NCI-H82 treated with DMSO at 0.1 percent for 48 hours (cell line): Measurements from ENCODE around the gene NT5E.
"Not testable (repeated sequence)": the region's sequence is repeated elsewhere in the genome, so short reads cannot be mapped to it uniquely, and the experiment has no call there.

Experiments used
- DNase-seq: peaks from one replicate; lab custom pipeline; 2025; ENCODE audit not compliant: unreplicated experiment; lab: John Stamatoyannopoulos, UW

Gene NT5E

DNA sequence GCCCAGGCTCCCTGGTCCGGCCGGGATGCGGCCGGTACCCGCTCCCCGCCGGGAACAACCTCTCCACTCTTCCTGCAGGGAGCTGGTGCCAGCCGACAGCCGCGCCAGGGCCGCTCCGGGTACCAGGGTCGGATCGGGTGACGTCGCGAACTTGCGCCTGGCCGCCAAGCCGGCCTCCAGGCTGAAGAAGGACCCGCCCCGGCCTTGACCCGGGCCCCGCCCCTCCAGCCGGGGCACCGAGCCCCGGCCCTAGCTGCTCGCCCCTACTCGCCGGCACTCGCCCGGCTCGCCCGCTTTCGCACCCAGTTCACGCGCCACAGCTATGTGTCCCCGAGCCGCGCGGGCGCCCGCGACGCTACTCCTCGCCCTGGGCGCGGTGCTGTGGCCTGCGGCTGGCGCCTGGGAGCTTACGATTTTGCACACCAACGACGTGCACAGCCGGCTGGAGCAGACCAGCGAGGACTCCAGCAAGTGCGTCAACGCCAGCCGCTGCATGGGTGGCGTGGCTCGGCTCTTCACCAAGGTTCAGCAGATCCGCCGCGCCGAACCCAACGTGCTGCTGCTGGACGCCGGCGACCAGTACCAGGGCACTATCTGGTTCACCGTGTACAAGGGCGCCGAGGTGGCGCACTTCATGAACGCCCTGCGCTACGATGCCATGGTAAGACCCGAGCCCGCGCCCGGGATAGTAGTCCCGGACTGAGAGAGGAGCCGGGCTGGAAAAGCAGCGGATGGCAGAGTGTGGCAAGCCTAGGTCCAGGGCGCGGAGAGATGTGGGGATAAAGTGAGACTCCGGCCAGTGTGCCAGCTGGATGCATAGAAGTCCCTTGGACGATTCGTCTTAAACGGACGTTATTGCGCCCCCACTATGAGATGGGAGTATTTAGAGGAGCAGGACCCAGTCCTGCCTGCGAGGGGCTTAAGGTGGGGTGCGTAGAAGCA is at the start of gene NT5E:
Gene NT5E (plus strand): TSS at position 266 of the 942 bp plus-strand sequence. CDS start 57 bp downstream, at position 323.
- DNase-seq, result no peak

GRCh38 chr6:85400331-85400730 is 49.6 kb upstream of the NT5E start:
- no peak for DNase-seq

- no peak for DNase-seq
Observed at GRCh38 chr6:85401186-85402021, 48.5 kb upstream of the NT5E start.

GRCh38 chr6:85402071-85402470 is 47.8 kb upstream of the NT5E start:
- DNase-seq, result no peak

DNA sequence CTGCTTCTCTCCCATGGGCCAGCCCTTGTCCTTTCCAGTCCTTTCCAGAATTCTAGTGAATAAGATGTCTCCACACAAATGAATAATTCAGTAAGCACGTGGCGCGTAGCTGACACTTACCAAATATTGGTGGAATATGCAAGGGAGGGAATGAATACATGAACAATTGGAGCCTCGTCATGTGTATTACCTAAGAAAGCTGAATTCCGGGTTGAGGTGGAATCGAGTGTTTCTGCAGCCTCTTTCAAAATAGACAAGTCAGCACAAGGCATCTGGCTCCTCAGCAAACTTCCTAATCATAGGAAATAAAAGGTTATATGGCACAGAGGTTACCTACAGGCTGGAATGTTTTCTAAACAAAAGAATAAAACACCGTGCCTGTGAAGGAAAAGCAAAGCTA is 47.0 kb upstream of the NT5E start:
- no peak for DNase-seq

GRCh38 chr6:85403331-85404015 is 46.4 kb upstream of the NT5E start:
- no peak for DNase-seq

DNA sequence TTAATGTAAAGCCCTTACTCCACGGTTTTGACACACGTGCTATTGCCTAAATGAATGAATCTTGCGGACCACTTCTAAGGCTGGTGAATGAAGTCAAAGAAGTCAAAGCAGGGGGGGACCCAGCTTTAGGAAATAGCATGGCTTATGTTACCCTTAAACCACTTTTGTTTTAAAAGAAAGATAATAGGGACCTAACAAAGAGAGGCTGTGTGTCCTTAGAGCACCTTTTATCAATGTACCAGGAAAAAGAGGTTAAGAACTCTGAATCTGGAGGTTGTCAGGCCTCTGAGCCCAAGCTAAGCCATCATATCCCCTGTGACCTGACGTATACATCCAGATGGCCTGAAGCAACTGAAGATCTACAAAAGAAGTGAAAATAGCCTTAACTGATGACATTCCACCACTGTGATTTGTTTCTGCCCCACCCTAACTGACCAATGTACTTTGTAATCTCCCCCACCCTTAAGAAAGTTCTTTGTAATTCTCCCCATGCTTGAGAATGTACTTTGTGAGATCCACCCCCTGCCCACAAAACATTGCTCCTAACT is 45.8 kb upstream of the NT5E start:
- not testable (repeated sequence) for DNase-seq

- DNase-seq, result no peak
Observed at GRCh38 chr6:85404564-85405174, 45.2 kb upstream of the NT5E start.

GRCh38 chr6:85405175-85405852 is 44.6 kb upstream of the NT5E start:
- DNase-seq, result no peak

GRCh38 chr6:85405853-85406198 is 44.1 kb upstream of the NT5E start:
- no peak for DNase-seq

DNA sequence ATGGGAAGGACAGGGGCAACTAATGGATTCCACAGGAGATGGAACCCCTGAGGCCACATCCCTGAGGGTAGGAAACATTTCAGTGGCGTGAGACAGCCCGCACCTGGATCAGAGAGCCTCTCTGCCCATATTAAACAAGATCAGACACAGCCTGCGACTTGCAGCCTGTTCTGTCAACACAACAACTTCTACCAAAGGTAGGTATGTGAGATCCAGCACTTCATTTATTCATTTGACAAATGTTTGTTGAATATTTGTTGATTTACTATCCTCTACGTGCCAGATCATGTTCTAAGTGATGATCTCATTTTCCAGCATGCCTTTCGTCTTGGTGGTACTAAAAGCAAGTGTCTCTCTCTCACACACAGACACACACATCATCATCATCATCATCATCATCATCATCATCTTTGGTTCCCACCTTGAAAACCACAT is 43.2 kb upstream of the NT5E start:
- DNase-seq, result no peak

- no peak for DNase-seq
Observed at GRCh38 chr6:85408039-85408438, 41.8 kb upstream of the NT5E start.

DNA sequence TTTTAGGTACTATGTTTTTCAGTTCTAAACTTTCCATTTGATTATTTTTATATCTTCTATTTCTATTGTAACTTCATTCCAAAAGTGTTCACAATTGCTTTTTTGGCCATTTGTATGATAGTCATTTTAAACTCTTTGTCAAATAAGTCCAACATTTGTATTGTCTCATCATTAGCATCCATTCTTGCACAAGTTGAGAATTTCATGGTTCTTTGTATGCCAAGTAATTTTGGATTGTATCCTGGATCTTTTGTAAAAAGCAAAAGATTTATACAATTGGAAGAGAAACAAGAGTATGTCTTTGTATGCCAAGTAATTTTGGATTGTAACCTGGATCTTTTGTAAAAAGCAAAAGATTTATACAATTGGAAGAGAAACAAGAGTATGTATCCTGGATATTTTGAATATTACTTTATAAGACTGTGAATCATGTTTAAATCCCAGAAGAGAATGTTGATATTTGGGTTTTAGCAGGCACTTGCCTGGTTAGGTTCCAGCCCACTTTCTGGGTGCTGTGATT is 36.9 kb upstream of the NT5E start:
- no peak for DNase-seq

- no peak for DNase-seq
Observed at GRCh38 chr6:85416049-85416448, 33.8 kb upstream of the NT5E start.

DNA sequence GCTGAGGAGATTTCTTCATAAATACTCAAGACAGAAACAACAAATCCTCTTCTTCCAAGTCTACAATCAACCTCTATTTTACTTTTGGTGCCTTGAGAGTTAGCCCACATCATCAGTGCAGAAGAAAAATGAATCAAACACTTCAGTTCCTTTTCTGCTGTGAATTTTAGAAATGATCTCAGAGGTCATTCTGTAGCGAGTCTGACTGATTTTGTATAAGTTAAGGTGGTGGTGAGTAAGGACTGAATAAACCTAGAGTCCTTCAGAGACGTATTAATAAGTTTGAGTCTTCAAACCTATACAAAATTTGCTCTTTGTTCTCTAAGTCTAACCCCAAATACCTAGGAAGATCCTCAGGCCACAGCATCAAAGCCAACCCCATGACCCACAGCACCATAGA is 33.1 kb upstream of the NT5E start:
- DNase-seq, result no peak

GRCh38 chr6:85417336-85417735 is 32.5 kb upstream of the NT5E start:
- DNase-seq, result no peak

DNA sequence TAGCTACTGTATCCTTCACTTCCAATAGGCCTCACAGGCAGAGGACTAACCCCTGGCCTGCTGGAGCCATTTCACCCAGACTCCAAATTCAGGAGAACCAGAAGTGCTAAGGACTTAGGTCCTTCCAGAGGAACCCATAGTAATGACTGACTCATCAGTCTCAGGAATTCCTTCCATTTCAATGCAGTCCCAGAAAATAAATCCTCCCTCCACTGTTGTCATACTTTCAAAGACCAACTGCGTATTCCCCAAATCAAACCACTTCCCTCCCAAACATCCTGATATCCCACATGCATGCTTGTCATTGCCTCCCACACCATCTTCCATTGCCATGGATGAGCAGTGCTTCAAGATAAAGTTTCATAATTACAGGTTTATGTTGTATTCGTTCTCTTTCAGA is 31.8 kb upstream of the NT5E start:
- DNase-seq, result no peak

DNA sequence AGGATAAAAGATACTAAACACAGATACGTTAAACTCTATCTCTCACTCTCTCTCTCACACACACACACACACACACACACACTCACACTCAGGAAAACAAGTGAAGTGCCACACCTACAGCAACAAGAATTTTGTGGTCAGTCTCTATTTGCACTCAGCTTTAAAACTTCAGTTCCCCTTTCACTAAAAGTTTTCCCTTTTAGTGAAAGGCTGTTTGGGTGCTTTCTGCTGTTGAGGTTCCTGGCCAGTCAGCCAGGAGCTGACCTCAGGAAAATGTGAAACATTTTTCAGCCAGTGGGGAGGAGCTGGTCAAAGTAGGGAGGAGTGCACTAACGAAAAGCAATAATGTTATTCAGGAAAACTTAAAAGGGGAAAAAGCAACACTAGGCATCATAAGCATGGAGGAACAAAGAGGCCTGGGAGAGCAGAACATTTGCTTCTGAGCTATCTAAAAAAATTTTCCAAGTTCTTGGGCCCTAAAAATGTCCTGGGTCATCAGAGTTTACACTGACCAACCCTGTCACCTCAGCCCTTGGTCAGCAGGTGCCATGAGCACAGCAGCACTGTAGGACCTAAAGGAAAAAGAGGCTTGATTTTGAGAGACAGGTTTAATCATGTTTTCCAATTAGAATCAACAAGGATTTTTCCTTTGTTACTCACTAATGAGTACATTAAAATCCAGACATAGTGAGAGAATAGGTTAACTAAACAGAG is 30.7 kb upstream of the NT5E start:
- DNase-seq, result no peak

DNA sequence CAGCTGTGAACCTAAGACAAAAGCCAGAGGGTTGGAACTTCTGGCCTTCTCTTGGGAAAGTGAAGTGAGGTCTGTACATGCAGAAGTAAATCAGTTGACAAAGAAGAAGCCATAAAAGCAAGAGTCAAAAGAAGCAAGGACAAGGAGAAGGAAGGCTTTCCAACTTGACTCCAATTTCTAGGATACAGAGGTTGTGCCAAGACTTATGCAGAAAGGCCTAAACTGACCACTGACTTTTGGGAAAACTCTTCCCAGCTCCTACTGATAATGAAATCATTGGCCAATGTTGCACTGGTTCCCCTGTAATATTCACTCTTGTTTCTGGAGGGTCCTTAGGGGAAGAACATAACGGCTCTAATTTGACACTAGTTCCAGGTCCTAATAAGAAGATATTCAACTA is 29.3 kb upstream of the NT5E start:
- no peak for DNase-seq
